ENCODE data around the gene NCK2.

Gene NCK2

DNA sequence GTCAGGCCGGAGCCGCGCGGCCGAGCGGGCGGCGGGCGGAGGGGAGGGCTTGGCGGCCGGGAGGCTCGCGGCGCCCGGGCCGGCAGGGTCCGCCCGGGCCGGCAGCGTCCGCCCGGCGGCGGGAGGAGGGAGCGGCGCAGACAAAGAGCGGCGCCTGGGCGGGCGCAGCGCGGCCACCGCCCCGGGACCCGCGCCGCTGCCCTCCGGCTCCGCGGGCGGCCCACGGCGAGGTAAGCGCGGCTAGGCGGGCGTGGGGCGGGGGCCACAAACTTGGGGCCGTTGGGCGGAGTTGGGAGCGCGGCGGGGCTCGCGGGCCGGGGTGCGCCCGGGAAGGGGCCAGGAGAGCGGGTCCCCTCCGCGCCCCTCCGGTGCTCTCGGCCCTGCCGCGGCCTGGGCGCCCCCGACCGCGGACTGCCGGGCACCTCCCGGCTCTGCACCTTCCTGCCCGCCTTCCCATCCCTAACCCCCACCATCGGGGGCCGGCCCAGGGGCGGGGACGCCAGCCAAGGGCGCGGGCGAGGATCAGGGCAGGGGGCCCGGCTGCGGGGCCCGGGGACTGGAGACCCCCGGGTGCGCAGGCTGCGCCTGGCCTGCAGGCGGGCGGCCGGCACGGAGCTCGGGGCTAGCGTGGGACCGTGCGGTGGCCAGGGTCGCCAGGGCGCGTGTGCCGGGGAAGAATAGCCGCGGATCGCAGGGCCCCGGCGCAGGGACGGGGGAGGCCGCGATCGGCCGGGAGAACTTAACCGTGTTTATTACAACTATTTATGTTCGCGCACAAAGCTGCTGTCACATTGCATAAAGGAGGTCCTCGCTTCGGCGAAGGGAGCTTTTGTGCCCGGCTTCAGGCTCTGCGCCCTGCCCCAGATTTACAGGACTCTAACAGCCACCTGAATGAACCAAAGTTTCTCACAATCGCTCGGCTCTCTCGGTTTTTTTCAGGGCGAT, at the start of gene NCK2:
Gene NCK2, plus strand, starts transcription at position 4 of the 945 bp plus-strand sequence. CDS start 110,152 bp downstream, outside the sequence.
- DNase-seq (ENCODE audit: extremely low spot score) = peak; percentile 42
- TF ChIP-seq L3MBTL2 (conservative IDR thresholded peaks at IDR 0.05) = no peak
- ChIA-PET POLR2A (interaction anchor here (1.2 to 1.7 kb wide), 2 partner anchors 8 to 27 kb away, joined by 3 to 4 read pairs; no protein-coding TSS in a partner anchor), CTCF (interaction anchor here (0.6 kb wide), 1 partner anchor 113 kb away, joined by 3 read pairs; no protein-coding TSS in a partner anchor)

DNA sequence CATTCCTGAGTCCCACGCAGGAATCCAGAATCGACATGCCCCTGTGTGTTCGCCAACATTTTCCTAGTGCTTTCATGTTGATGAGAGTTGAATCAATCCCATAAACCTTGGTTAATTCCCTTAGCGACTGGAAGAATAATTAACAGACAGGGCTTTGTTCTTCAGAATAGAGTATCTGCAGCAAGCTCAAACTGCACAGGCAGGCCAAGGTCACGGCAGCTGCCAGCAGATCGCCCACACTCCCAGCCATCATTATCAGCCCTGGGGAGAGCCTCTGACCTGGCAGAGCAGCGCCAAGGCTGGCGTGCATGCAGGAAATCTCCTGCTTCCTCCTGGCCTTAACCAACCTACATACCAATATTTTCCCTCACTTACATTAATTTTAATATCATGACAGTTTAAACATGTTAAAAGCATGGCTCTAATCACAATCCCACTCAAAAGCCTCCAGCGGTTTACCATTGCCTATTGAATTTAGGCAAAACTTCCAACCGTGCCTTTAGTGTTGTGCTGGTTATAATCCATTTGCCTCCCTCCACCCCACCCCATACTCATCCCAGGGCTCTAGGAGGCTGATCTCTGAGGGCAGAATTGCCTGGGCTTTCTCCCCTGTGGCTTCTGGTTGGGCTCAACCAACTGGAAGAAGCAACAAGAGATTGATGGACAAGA, 46.8 kb upstream of the NCK2 start:
- CTCF ChIA-PET = no interaction called here
- POLR2A ChIA-PET = no interaction called here

GRCh38 chr2:105698820-105699219, 45.9 kb upstream of the NCK2 start:
- TF ChIP-seq SUZ12 (IDR thresholded peaks at IDR 0.05) (no peak), L3MBTL2 (conservative IDR thresholded peaks at IDR 0.05) (no peak), NFRKB (IDR thresholded peaks at IDR 0.05) (no peak), BHLHE40 (IDR thresholded peaks at IDR 0.05; ENCODE audit: borderline replicate concordance) (no peak), FOXM1 (IDR thresholded peaks at IDR 0.05; ENCODE audit: borderline replicate concordance) (no peak)
- TF ChIP-seq, protein P1, sequence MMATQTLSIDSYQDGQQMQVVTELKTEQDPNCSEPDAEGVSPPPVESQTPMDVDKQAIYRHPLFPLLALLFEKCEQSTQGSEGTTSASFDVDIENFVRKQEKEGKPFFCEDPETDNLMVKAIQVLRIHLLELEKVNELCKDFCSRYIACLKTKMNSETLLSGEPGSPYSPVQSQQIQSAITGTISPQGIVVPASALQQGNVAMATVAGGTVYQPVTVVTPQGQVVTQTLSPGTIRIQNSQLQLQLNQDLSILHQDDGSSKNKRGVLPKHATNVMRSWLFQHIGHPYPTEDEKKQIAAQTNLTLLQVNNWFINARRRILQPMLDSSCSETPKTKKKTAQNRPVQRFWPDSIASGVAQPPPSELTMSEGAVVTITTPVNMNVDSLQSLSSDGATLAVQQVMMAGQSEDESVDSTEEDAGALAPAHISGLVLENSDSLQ (IDR thresholded peaks at IDR 0.05) = no peak
- POLR2A ChIA-PET = no interaction called here
- DNase-seq (ENCODE audit: extremely low spot score) = no peak
- CTCF ChIA-PET = no interaction called here

More for the DNA sequence above, 46.8 kb upstream of the NCK2 start:
- no peak for DNase-seq (ENCODE audit: extremely low spot score)
- TF ChIP-seq, protein P1 (IDR thresholded peaks at IDR 0.05) = no peak
- TF ChIP-seq TARDBP (IDR thresholded peaks at IDR 0.05) (no peak), NFRKB (IDR thresholded peaks at IDR 0.05) (no peak), CTBP1 (IDR thresholded peaks at IDR 0.05; ENCODE audit: borderline replicate concordance) (no peak), SUZ12 (IDR thresholded peaks at IDR 0.05) (no peak), FOXM1 (IDR thresholded peaks at IDR 0.05; ENCODE audit: borderline replicate concordance) (no peak), HDGF (IDR thresholded peaks at IDR 0.05; ENCODE audit: borderline replicate concordance) (no peak), BHLHE40 (IDR thresholded peaks at IDR 0.05; ENCODE audit: borderline replicate concordance) (no peak), ZNF384 (IDR thresholded peaks at IDR 0.05) (no peak), ELF4 (IDR thresholded peaks at IDR 0.05) (no peak), L3MBTL2 (conservative IDR thresholded peaks at IDR 0.05) (no peak), SP1 (IDR thresholded peaks at IDR 0.05) (no peak), LEF1 (IDR thresholded peaks at IDR 0.05; ENCODE audit: borderline replicate concordance) (no peak)

DNA sequence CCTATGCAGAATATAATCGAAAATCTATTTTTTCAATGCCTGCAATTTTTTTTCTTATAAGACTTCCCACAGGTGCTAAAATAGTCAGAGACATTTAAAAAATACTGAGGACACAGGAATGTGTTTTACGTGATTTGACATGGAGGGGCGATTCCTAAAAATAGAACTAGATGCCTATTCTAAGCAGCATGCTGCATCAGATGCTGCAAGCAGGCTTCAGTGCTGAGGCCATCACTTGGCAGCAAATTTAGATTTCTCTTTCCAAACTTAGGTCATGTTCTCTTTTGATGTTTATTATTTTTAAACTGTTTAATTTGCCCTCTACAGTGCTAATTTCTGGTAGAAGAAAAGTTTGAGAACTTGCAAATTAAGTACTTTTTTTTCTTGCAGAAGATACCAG, 43.7 kb upstream of the NCK2 start:
- ChIA-PET POLR2A (no interaction called here), CTCF (interaction anchor here (0.6 kb wide), 1 partner anchor 124 kb away, joined by 3 read pairs; no protein-coding TSS in a partner anchor)
- TF ChIP-seq BHLHE40 (IDR thresholded peaks at IDR 0.05; ENCODE audit: borderline replicate concordance) (no peak), FOXA1 (IDR thresholded peaks at IDR 0.05) (no peak), HDGF (IDR thresholded peaks at IDR 0.05; ENCODE audit: borderline replicate concordance) (no peak), ELF4 (IDR thresholded peaks at IDR 0.05) (no peak), NFRKB (IDR thresholded peaks at IDR 0.05) (no peak), L3MBTL2 (conservative IDR thresholded peaks at IDR 0.05) (no peak), ARNT (IDR thresholded peaks at IDR 0.05) (no peak), FOXK2 (IDR thresholded peaks at IDR 0.05) (no peak), FOXM1 (IDR thresholded peaks at IDR 0.05; ENCODE audit: borderline replicate concordance) (no peak), CTBP1 (IDR thresholded peaks at IDR 0.05; ENCODE audit: borderline replicate concordance) (no peak), SP1 (IDR thresholded peaks at IDR 0.05) (no peak), TARDBP (IDR thresholded peaks at IDR 0.05) (no peak), ZNF384 (IDR thresholded peaks at IDR 0.05) (no peak), SUZ12 (IDR thresholded peaks at IDR 0.05) (no peak), LEF1 (IDR thresholded peaks at IDR 0.05; ENCODE audit: borderline replicate concordance) (no peak)
- TF ChIP-seq, protein P1 (IDR thresholded peaks at IDR 0.05) = no peak
- no peak for DNase-seq (ENCODE audit: extremely low spot score)

DNA sequence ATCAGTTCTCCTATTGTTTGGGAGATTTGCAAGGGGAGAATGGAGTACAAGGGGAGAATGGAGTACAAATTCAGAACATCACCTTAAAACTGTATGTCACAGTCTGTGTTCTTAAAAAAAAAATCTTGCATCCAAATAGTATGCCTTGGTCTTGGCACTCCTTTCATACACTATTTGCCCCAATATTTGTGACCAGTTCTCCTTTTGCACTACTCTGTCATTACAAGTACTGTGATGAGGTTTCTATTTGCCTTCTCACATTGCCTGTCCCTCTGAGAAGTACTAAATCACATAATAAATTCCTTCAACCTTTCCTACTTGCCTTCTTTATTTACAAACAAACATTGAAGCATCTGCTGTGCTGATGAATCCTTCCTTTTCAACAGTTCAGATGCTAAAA, 36.0 kb upstream of the NCK2 start:
- ChIA-PET CTCF (no interaction called here), POLR2A (no interaction called here)
- TF ChIP-seq NFRKB (IDR thresholded peaks at IDR 0.05) = no peak
- no peak for TF ChIP-seq FOXK2 (IDR thresholded peaks at IDR 0.05)
- no peak for TF ChIP-seq SP1 (IDR thresholded peaks at IDR 0.05)
- TF ChIP-seq BHLHE40 (IDR thresholded peaks at IDR 0.05; ENCODE audit: borderline replicate concordance) = no peak
- no peak for TF ChIP-seq ARNT (IDR thresholded peaks at IDR 0.05)
- no peak for TF ChIP-seq HDGF (IDR thresholded peaks at IDR 0.05; ENCODE audit: borderline replicate concordance)
- no peak for TF ChIP-seq ELF4 (IDR thresholded peaks at IDR 0.05)
- TF ChIP-seq LEF1 (IDR thresholded peaks at IDR 0.05; ENCODE audit: borderline replicate concordance) = no peak
- no peak for TF ChIP-seq CTBP1 (IDR thresholded peaks at IDR 0.05; ENCODE audit: borderline replicate concordance)
- no peak for TF ChIP-seq ZNF384 (IDR thresholded peaks at IDR 0.05)
- TF ChIP-seq L3MBTL2 (conservative IDR thresholded peaks at IDR 0.05) = no peak
- TF ChIP-seq SUZ12 (IDR thresholded peaks at IDR 0.05) = no peak
- TF ChIP-seq FOXA1 (IDR thresholded peaks at IDR 0.05) = no peak
- DNase-seq (ENCODE audit: extremely low spot score) = no peak

Measured in HEK293T (cell line).